Neural progenitor cell (in vitro differentiated cells): ENCODE results near the gene NUP214. TPM values are rescaled to one million over a fixed set of nuclear protein-coding genes. Genes with fewer than 3 reads are reported as not detected.

ENCODE experiments used
- DNase-seq: peaks from one replicate; pipeline ENCODE4 v3.0.0-alpha.2; 2016; ENCODE audit warnings: low spot score
- H2AFZ ChIP-seq: fragments of 200-600 bp; sonication (generic); replicated peaks from 2 replicates; pipeline ENCODE4 v1.6.1; 2016; ENCODE audit warnings: antibody characterized with exemption
- H3F3A ChIP-seq: fragments of 200-600 bp; sonication (generic); 2 replicates; pipeline ENCODE4 v1.6.1; 2016; ENCODE audit warnings: antibody characterized with exemption, low read depth
- H3K27ac ChIP-seq: fragments of 200-600 bp; sonication (generic); 2 replicates; pipeline ENCODE4 v1.5.1; 2016; ENCODE audit warnings: mild to moderate bottlenecking
- H3K27me3 ChIP-seq: fragments of 200-600 bp; sonication (generic); 2 replicates; pipeline ENCODE4 v1.6.1; 2016; ENCODE audit warnings: mild to moderate bottlenecking, moderate library complexity
- H3K36me3 ChIP-seq: fragments of 200-600 bp; sonication (generic); 2 replicates; pipeline ENCODE4 v1.5.1; 2016
- H3K4me1 ChIP-seq: fragments of 200-600 bp; sonication (generic); 2 replicates; pipeline ENCODE4 v1.6.1; 2016; ENCODE audit warnings: mixed run types
- H3K4me2 ChIP-seq: fragments of 200-600 bp; sonication (generic); 2 replicates; pipeline ENCODE4 v1.6.1; 2016
- H3K4me3 ChIP-seq: fragments of 200-600 bp; sonication (generic); 2 replicates; pipeline ENCODE4 v1.5.1; 2016
- H3K79me2 ChIP-seq: fragments of 200-600 bp; sonication (generic); 2 replicates; pipeline ENCODE4 v1.6.1; 2016; ENCODE audit warnings: low read depth
- H3K9ac ChIP-seq: fragments of 200-600 bp; sonication (generic); 2 replicates; pipeline ENCODE4 v1.6.1; 2016
- H3K9me3 ChIP-seq: fragments of 200-600 bp; sonication (generic); 2 replicates; pipeline ENCODE4 v1.5.1; 2016; ENCODE audit warnings: low read depth
- H4K20me1 ChIP-seq: fragments of 200-600 bp; sonication (generic); 2 replicates; pipeline ENCODE4 v1.6.1; 2016; ENCODE audit warnings: low read depth
- H3K27ac Mint-ChIP-seq: 3 replicates; pipeline ENCODE4 v1.8.0; 2021; ENCODE audit warnings: mixed read lengths
- H3K27me3 Mint-ChIP-seq: 2 replicates; pipeline ENCODE4 v1.8.0; 2022; ENCODE audit warnings: low read depth, mild to moderate bottlenecking, inconsistent platforms, moderate library complexity, mixed read lengths; ENCODE audit not compliant: insufficient read depth
- H3K36me3 Mint-ChIP-seq: 3 replicates; pipeline ENCODE4 v1.8.0; 2021; ENCODE audit warnings: mixed read lengths
- H3K4me1 Mint-ChIP-seq: 3 replicates; pipeline ENCODE4 v1.8.0; 2021; ENCODE audit warnings: mixed read lengths
- H3K4me3 Mint-ChIP-seq: 3 replicates; pipeline ENCODE4 v1.8.0; 2021; ENCODE audit warnings: mild to moderate bottlenecking, moderate library complexity, mixed read lengths
- H3K9me3 Mint-ChIP-seq: 3 replicates; pipeline ENCODE4 v1.8.0; 2020; ENCODE audit warnings: mixed read lengths
- EZH2 ChIP-seq: fragments of 200-600 bp; sonication (generic); IDR thresholded peaks from 2 replicates; pipeline ENCODE4 v1.6.1; 2017; ENCODE audit warnings: antibody characterized with exemption, mild to moderate bottlenecking, moderate library complexity
- EZH2phosphoT487 ChIP-seq: fragments of 200-600 bp; sonication (generic); IDR thresholded peaks from 2 replicates; pipeline ENCODE4 v1.6.1; 2017; ENCODE audit warnings: antibody characterized with exemption
- total RNA-seq: library from RNA; depleted of rRNA; stranded (reverse); fragments of >200 nt; gene quantifications from 2 replicates; pipeline ENCODE4 v1.2.3, GENCODE V29; 2015; ENCODE audit warnings: low replicate concordance
- TF ChIP-seq, protein P1 (sequence below): fragments of 200-600 bp; sonication (generic); IDR thresholded peaks from 2 replicates; pipeline ENCODE4 v1.5.1; 2017; ENCODE audit warnings: antibody characterized with exemption, mild to moderate bottlenecking

NUP214 gene
- total RNA-seq, 1 donor from 2014 or later: 37.6 TPM

DNA sequence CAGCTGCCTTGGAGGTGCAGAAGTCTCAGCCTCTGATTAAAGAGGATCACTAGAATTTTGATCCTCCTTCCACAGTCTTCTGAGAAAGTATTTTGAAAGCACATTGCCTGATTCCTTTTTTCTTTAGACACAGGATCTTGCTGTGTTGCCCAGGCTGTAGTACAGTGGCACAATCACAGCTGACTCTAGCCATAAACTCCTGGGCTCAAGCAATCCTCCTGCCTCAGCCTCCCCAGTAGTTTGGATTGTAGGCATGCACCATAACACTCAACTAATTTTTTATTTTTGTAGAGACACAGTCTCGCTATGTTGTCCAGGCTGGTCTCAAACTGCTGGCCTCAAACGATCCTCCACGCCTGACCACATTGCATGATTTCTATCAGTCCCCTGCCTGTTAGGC is 76.5 kb downstream of the NUP214 start:
- H3K9ac ChIP-seq: no peak overlapping the region
- peaks cover 37% of the 10 kb centered on the region for H3K36me3 Mint-ChIP-seq
- no peak for DNase-seq
- peaks cover 4% of the 10 kb centered on the region for H3K36me3 ChIP-seq
- no peak overlapping the region for H2AFZ ChIP-seq
- H3K27me3 ChIP-seq: no peaks in the 10 kb centered on the region
- H3F3A ChIP-seq: no peaks in the 10 kb centered on the region
- no peaks in the 10 kb centered on the region for H3K9me3 ChIP-seq
- H3K4me3 ChIP-seq: no peak overlapping the region
- H3K9me3 Mint-ChIP-seq: no peaks in the 10 kb centered on the region
- no peak overlapping the region for H3K27ac ChIP-seq
- H3K27me3 Mint-ChIP-seq: no peaks in the 10 kb centered on the region
- H3K79me2 ChIP-seq: no peaks in the 10 kb centered on the region
- no peak overlapping the region for H3K4me3 Mint-ChIP-seq
- H3K4me1 Mint-ChIP-seq: no peaks in the 10 kb centered on the region
- no peaks in the 10 kb centered on the region for H4K20me1 ChIP-seq
- H3K4me2 ChIP-seq: no peak overlapping the region
- TF ChIP-seq EZH2phosphoT487: no peak
- TF ChIP-seq, protein P1, sequence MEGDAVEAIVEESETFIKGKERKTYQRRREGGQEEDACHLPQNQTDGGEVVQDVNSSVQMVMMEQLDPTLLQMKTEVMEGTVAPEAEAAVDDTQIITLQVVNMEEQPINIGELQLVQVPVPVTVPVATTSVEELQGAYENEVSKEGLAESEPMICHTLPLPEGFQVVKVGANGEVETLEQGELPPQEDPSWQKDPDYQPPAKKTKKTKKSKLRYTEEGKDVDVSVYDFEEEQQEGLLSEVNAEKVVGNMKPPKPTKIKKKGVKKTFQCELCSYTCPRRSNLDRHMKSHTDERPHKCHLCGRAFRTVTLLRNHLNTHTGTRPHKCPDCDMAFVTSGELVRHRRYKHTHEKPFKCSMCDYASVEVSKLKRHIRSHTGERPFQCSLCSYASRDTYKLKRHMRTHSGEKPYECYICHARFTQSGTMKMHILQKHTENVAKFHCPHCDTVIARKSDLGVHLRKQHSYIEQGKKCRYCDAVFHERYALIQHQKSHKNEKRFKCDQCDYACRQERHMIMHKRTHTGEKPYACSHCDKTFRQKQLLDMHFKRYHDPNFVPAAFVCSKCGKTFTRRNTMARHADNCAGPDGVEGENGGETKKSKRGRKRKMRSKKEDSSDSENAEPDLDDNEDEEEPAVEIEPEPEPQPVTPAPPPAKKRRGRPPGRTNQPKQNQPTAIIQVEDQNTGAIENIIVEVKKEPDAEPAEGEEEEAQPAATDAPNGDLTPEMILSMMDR: no peak
- no peak for TF ChIP-seq EZH2
- no peaks in the 10 kb centered on the region for H3K4me1 ChIP-seq
- no peak overlapping the region for H3K27ac Mint-ChIP-seq

DNA sequence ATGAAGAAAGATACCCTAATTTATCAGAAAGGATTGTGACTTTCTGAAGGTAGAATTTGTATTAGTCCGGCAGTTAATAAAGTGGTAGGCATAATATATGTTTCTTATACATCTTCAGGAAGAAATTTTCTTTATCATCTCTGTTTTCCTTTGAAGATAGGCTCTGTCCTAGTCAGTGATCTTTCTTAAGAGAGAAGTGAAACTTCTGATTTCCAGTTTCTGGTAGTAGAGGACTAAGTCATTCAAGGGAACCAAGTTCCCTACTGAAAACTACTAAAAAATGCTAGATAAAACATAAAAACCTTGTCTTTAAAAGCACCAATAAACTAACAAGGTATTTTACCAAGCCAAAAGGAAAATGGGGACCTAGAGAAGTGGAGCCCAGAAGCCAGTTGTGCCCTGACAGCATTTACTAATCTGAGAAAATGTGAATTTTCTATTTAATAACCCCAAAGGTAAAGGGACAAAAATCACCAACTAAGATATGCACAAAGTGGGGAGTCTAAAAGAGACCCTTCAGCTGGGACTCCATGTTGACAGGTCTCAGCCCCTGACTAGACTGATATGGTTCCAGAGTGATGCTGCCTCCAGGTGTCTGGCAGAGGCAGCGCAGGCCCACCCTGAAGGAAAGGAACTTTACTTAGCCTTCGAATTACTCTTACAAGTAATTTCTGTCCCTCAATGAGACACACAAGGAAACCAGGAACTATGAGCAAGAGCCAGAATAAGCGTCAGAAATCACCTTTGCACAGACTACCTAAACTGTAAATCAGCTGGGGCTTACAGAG is 78.2 kb downstream of the NUP214 start:
- H3F3A ChIP-seq: no peaks in the 10 kb centered on the region
- H3K36me3 Mint-ChIP-seq: peaks cover 34% of the 10 kb centered on the region
- no peak overlapping the region for H3K4me3 Mint-ChIP-seq
- H3K27me3 ChIP-seq: no peaks in the 10 kb centered on the region
- peaks cover 4% of the 10 kb centered on the region for H3K36me3 ChIP-seq
- no peak overlapping the region for H3K4me3 ChIP-seq
- no peak overlapping the region for H3K27ac Mint-ChIP-seq
- no peaks in the 10 kb centered on the region for H3K27me3 Mint-ChIP-seq
- no peak overlapping the region for H3K4me2 ChIP-seq
- H3K4me1 ChIP-seq: no peaks in the 10 kb centered on the region
- no peaks in the 10 kb centered on the region for H4K20me1 ChIP-seq
- TF ChIP-seq, protein P1: peak; percentile 47
- TF ChIP-seq EZH2 (no peak), EZH2phosphoT487 (no peak)
- no peak overlapping the region for H3K9ac ChIP-seq
- no peaks in the 10 kb centered on the region for H3K9me3 ChIP-seq
- no peak overlapping the region for H3K27ac ChIP-seq
- no peaks in the 10 kb centered on the region for H3K79me2 ChIP-seq
- H2AFZ ChIP-seq: no peak overlapping the region
- H3K4me1 Mint-ChIP-seq: no peaks in the 10 kb centered on the region
- no peaks in the 10 kb centered on the region for H3K9me3 Mint-ChIP-seq
- peak; percentile 45 for DNase-seq

DNA sequence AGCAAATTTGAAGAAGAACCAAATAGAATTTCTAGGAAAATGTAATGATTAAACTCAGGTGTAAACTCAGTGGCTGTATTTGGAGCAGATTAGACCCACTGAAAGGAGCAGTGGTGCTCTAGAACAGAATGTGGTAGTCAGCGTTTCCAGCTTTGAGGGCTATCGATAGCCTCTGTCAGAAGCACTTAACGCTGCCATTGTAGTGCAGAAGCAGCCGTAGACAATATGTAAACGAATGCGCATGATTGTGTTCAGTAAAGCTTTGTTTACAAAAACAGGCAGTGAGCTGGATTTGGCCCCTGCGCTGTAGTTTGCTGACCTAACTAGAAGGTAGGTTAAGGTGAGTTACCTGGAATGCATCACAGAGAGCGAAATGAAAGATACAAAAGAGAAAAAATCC is 78.9 kb downstream of the NUP214 start:
- no peak overlapping the region for H2AFZ ChIP-seq
- H3K79me2 ChIP-seq: no peaks in the 10 kb centered on the region
- peaks cover 4% of the 10 kb centered on the region for H3K36me3 ChIP-seq
- Mint-ChIP-seq H3K4me3 (no peak overlapping the region), H3K27me3 (no peaks in the 10 kb centered on the region), H3K4me1 (no peaks in the 10 kb centered on the region), H3K9me3 (no peaks in the 10 kb centered on the region), H3K27ac (no peak overlapping the region), H3K36me3 (peaks cover 33% of the 10 kb centered on the region)
- no peak overlapping the region for H3K4me2 ChIP-seq
- no peaks in the 10 kb centered on the region for H3F3A ChIP-seq
- H4K20me1 ChIP-seq: no peaks in the 10 kb centered on the region
- no peak for DNase-seq
- H3K9me3 ChIP-seq: no peaks in the 10 kb centered on the region
- no peaks in the 10 kb centered on the region for H3K4me1 ChIP-seq
- H3K27ac ChIP-seq: no peak overlapping the region
- no peaks in the 10 kb centered on the region for H3K27me3 ChIP-seq
- H3K9ac ChIP-seq: no peak overlapping the region
- no peak for TF ChIP-seq EZH2
- no peak for TF ChIP-seq EZH2phosphoT487
- TF ChIP-seq, protein P1: no peak
- no peak overlapping the region for H3K4me3 ChIP-seq
